ENCODE measurements around the gene MCC.
"Not testable (repeated sequence)": the region's sequence is repeated elsewhere in the genome, so short reads cannot be mapped to it uniquely, and the experiment has no call there.

Gene MCC

DNA sequence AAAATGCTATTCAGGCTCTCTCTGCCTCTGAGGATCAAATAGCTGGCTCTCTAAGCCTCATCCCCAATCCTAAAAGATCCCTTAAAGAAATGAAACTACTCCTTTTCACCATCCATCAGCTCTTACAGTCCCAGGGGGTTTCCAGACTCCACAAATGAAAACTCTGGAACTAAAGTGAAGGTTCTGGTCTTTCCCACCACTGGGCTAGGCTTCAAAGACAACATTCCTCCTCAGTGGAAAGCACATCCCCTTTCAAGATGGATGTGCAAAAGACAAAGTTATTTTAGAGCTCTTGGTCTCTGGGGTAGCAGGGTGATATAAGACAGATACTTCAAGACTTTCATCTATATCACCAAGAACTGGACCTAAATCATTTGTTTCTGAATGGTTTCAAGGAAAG is 404.8 kb downstream of the MCC start:
- in situ Hi-C loops (cut with MboI; ENCODE audit: low pct_unique_long_range_greater_than_20kb, low sequenced_read_pairs, unreplicated experiment), result no loop called here
- no peak for DNase-seq (ENCODE audit: low spot score)
- TF ChIP-seq CTCF (IDR thresholded peaks at IDR 0.05; ENCODE audit: extremely low read depth, insufficient read depth, missing control alignments), result no peak

DNA sequence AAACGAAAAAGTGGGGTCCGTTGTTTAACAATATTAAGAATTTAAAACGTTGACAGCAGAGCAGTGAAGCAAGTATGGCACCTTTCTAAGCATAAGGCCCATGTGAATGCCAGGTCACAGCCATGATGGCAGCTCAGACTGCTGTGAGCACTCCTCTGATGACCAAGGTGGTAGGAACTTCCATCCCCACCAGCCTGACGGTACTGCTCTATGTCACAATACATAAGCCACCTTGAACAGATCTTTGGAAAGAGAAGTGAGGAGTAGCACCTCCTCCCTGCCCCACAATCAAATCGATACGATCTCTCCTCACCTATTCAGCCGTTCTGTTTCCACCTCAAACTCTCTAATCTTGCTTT is 405.7 kb downstream of the MCC start:
- in situ Hi-C loops (cut with MboI; ENCODE audit: low pct_unique_long_range_greater_than_20kb, low sequenced_read_pairs, unreplicated experiment), result no loop called here
- DNase-seq (ENCODE audit: low spot score), result no peak
- TF ChIP-seq CTCF (IDR thresholded peaks at IDR 0.05; ENCODE audit: extremely low read depth, insufficient read depth, missing control alignments), result no peak

GRCh38 chr5:113081881-113082546 is 406.2 kb downstream of the MCC start:
- in situ Hi-C loops (cut with MboI; ENCODE audit: low pct_unique_long_range_greater_than_20kb, low sequenced_read_pairs, unreplicated experiment), result no loop called here
- no peak for TF ChIP-seq CTCF (IDR thresholded peaks at IDR 0.05; ENCODE audit: extremely low read depth, insufficient read depth, missing control alignments)
- no peak for DNase-seq (ENCODE audit: low spot score)

GRCh38 chr5:113081091-113081839 is 407.0 kb downstream of the MCC start:
- TF ChIP-seq CTCF (IDR thresholded peaks at IDR 0.05; ENCODE audit: extremely low read depth, insufficient read depth, missing control alignments), result no peak
- in situ Hi-C loops (cut with MboI; ENCODE audit: low pct_unique_long_range_greater_than_20kb, low sequenced_read_pairs, unreplicated experiment), result no loop called here
- no peak for DNase-seq (ENCODE audit: low spot score)

GRCh38 chr5:113076649-113077048 is 411.6 kb downstream of the MCC start:
- DNase-seq (ENCODE audit: low spot score); in situ Hi-C loops (cut with MboI; ENCODE audit: low pct_unique_long_range_greater_than_20kb, low sequenced_read_pairs, unreplicated experiment): not testable (repeated sequence)

DNA sequence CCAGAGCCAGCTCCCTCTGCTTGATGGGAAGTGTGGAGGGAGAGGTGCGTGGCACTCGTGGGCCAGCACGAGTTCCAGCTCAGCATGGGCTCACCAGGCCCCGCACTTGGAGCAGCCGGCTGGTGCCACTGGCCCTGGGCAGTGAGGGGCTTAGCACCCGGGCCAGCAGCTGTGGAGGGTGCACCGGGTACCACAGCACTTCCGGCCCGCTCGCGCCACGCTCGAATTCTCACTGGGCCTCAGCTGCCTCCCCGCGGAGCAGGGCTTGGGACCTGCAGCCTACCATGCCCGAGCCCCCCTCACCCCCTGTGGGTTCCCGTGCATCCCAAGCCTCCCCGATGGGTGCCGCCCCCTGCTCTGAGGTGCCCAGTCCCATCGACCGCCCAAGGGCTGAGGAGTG is 413.2 kb downstream of the MCC start:
- no peak for TF ChIP-seq CTCF (IDR thresholded peaks at IDR 0.05; ENCODE audit: extremely low read depth, insufficient read depth, missing control alignments)
- in situ Hi-C loops (cut with MboI; ENCODE audit: low pct_unique_long_range_greater_than_20kb, low sequenced_read_pairs, unreplicated experiment), result no loop called here

DNA sequence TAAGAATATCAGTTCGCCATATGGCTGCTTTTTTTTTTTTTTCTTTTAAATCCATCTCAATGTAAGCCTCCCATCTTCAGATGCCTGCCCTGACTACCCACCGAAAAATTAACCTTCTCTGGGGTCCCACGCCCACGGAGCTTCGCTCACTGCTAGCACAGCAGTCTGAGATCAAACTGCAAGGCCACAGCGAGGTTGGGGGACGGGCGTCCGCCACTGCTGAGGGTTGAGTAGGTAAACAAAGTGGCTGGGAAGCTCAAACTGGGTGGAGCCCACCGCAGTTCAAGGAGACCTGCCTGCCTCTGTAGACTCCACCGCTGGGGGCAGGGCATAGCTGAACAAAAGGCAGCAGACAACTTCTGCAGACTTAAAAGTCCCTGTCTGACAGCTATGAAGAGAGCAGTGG is 414.6 kb downstream of the MCC start:
- in situ Hi-C loops (cut with MboI; ENCODE audit: low pct_unique_long_range_greater_than_20kb, low sequenced_read_pairs, unreplicated experiment); DNase-seq (ENCODE audit: low spot score): not testable (repeated sequence)

More for the DNA sequence above, 413.2 kb downstream of the MCC start:
- no peak for DNase-seq (ENCODE audit: low spot score)
